Neural progenitor cell (in vitro differentiated cells): ENCODE measurements around the gene CAMK2A. TPM values are rescaled to one million over a fixed set of nuclear protein-coding genes. Genes with fewer than 3 reads are reported as not detected.
A peak's percentile ranks its signal among the peaks of the same experiment; 100 is the strongest.

Source experiments
- DNase-seq: peaks from one replicate; pipeline ENCODE4 v3.0.0-alpha.2; 2016; ENCODE audit warnings: low spot score
- H2AFZ ChIP-seq: fragments of 200-600 bp; sonication (generic); replicated peaks from 2 replicates; pipeline ENCODE4 v1.6.1; 2016; ENCODE audit warnings: antibody characterized with exemption
- H3F3A ChIP-seq: fragments of 200-600 bp; sonication (generic); 2 replicates; pipeline ENCODE4 v1.6.1; 2016; ENCODE audit warnings: antibody characterized with exemption, low read depth
- H3K27ac ChIP-seq: fragments of 200-600 bp; sonication (generic); 2 replicates; pipeline ENCODE4 v1.5.1; 2016; ENCODE audit warnings: mild to moderate bottlenecking
- H3K27me3 ChIP-seq: fragments of 200-600 bp; sonication (generic); 2 replicates; pipeline ENCODE4 v1.6.1; 2016; ENCODE audit warnings: mild to moderate bottlenecking, moderate library complexity
- H3K36me3 ChIP-seq: fragments of 200-600 bp; sonication (generic); 2 replicates; pipeline ENCODE4 v1.5.1; 2016
- H3K4me1 ChIP-seq: fragments of 200-600 bp; sonication (generic); 2 replicates; pipeline ENCODE4 v1.6.1; 2016; ENCODE audit warnings: mixed run types
- H3K4me2 ChIP-seq: fragments of 200-600 bp; sonication (generic); 2 replicates; pipeline ENCODE4 v1.6.1; 2016
- H3K4me3 ChIP-seq: fragments of 200-600 bp; sonication (generic); 2 replicates; pipeline ENCODE4 v1.5.1; 2016
- H3K79me2 ChIP-seq: fragments of 200-600 bp; sonication (generic); 2 replicates; pipeline ENCODE4 v1.6.1; 2016; ENCODE audit warnings: low read depth
- H3K9ac ChIP-seq: fragments of 200-600 bp; sonication (generic); 2 replicates; pipeline ENCODE4 v1.6.1; 2016
- H3K9me3 ChIP-seq: fragments of 200-600 bp; sonication (generic); 2 replicates; pipeline ENCODE4 v1.5.1; 2016; ENCODE audit warnings: low read depth
- H4K20me1 ChIP-seq: fragments of 200-600 bp; sonication (generic); 2 replicates; pipeline ENCODE4 v1.6.1; 2016; ENCODE audit warnings: low read depth
- H3K27ac Mint-ChIP-seq: 3 replicates; pipeline ENCODE4 v1.8.0; 2021; ENCODE audit warnings: mixed read lengths
- H3K27me3 Mint-ChIP-seq: 2 replicates; pipeline ENCODE4 v1.8.0; 2022; ENCODE audit warnings: low read depth, mild to moderate bottlenecking, inconsistent platforms, moderate library complexity, mixed read lengths; ENCODE audit not compliant: insufficient read depth
- H3K36me3 Mint-ChIP-seq: 3 replicates; pipeline ENCODE4 v1.8.0; 2021; ENCODE audit warnings: mixed read lengths
- H3K4me1 Mint-ChIP-seq: 3 replicates; pipeline ENCODE4 v1.8.0; 2021; ENCODE audit warnings: mixed read lengths
- H3K4me3 Mint-ChIP-seq: 3 replicates; pipeline ENCODE4 v1.8.0; 2021; ENCODE audit warnings: mild to moderate bottlenecking, moderate library complexity, mixed read lengths
- H3K9me3 Mint-ChIP-seq: 3 replicates; pipeline ENCODE4 v1.8.0; 2020; ENCODE audit warnings: mixed read lengths
- EZH2 ChIP-seq: fragments of 200-600 bp; sonication (generic); IDR thresholded peaks from 2 replicates; pipeline ENCODE4 v1.6.1; 2017; ENCODE audit warnings: antibody characterized with exemption, mild to moderate bottlenecking, moderate library complexity
- EZH2phosphoT487 ChIP-seq: fragments of 200-600 bp; sonication (generic); IDR thresholded peaks from 2 replicates; pipeline ENCODE4 v1.6.1; 2017; ENCODE audit warnings: antibody characterized with exemption
- total RNA-seq: library from RNA; depleted of rRNA; stranded (reverse); fragments of >200 nt; gene quantifications from 2 replicates; pipeline ENCODE4 v1.2.3, GENCODE V29; 2015; ENCODE audit warnings: low replicate concordance
- TF ChIP-seq, protein P1 (sequence below): fragments of 200-600 bp; sonication (generic); IDR thresholded peaks from 2 replicates; pipeline ENCODE4 v1.5.1; 2017; ENCODE audit warnings: antibody characterized with exemption, mild to moderate bottlenecking

CAMK2A gene
- total RNA-seq, 1 donor from 2014 or later: 0.09 TPM

DNA sequence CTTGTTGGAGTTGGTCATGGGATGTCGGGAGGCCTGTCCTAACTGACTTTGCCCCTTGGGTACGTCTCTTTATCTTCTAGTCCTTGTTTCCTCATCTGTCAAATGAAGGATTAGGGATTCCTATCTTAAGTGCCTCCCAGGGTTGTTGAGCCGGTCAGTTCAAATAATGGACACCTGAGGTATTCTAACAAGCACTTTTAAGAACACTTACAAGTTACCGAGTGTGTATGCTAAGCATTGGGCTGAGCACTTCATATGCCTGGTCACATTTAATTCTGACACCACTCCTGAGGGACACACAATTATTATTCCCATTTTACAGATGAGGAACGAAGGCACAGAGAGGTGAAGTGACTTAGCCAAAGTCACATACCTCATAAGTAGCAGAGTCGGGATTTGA is 37.1 kb downstream of the CAMK2A start:
- no peaks in the 10 kb centered on the region for H3K9me3 Mint-ChIP-seq

DNA sequence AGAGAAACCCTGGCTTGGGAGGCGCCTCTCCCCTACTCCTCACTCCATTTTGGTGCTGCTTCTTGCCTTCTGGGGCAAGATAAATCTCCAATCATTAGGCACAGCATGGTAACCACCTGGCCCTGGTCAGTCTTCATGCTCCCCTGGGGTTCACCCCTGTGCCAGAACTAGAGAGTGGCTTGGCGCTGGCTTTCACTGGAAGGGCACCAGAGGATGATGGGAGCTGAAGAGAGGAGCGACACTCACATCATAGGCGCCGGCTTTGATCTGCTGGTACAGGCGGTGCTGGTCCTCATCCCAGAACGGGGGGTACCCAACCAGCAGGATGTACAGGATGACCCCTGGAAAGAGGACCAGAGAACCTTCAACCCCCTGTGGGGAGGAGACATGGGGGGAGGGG is 38.1 kb downstream of the CAMK2A start:
- TF ChIP-seq EZH2: no peak
- TF ChIP-seq EZH2phosphoT487: no peak
- TF ChIP-seq, protein P1, sequence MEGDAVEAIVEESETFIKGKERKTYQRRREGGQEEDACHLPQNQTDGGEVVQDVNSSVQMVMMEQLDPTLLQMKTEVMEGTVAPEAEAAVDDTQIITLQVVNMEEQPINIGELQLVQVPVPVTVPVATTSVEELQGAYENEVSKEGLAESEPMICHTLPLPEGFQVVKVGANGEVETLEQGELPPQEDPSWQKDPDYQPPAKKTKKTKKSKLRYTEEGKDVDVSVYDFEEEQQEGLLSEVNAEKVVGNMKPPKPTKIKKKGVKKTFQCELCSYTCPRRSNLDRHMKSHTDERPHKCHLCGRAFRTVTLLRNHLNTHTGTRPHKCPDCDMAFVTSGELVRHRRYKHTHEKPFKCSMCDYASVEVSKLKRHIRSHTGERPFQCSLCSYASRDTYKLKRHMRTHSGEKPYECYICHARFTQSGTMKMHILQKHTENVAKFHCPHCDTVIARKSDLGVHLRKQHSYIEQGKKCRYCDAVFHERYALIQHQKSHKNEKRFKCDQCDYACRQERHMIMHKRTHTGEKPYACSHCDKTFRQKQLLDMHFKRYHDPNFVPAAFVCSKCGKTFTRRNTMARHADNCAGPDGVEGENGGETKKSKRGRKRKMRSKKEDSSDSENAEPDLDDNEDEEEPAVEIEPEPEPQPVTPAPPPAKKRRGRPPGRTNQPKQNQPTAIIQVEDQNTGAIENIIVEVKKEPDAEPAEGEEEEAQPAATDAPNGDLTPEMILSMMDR: no peak
- no peaks in the 10 kb centered on the region for H3K79me2 ChIP-seq
- no peak for DNase-seq
- no peaks in the 10 kb centered on the region for H3K36me3 ChIP-seq
- no peaks in the 10 kb centered on the region for H3K9me3 ChIP-seq
- peaks cover 23% of the 10 kb centered on the region for H3K4me1 ChIP-seq
- Mint-ChIP-seq H3K4me3 (no peak overlapping the region), H3K36me3 (no peaks in the 10 kb centered on the region), H3K9me3 (no peaks in the 10 kb centered on the region), H3K27ac (no peak overlapping the region), H3K27me3 (peaks cover 7% of the 10 kb centered on the region), H3K4me1 (peaks cover 28% of the 10 kb centered on the region)
- H3K4me3 ChIP-seq: no peak overlapping the region
- H3K27me3 ChIP-seq: no peaks in the 10 kb centered on the region
- no peak overlapping the region for H3K9ac ChIP-seq
- H3F3A ChIP-seq: peaks cover 5% of the 10 kb centered on the region
- no peak overlapping the region for H3K4me2 ChIP-seq
- H2AFZ ChIP-seq: no peak overlapping the region
- no peak overlapping the region for H3K27ac ChIP-seq
- no peaks in the 10 kb centered on the region for H4K20me1 ChIP-seq

More for the DNA sequence above, 37.1 kb downstream of the CAMK2A start:
- Histone ChIP-seq H3K27ac (no peak overlapping the region), H3K36me3 (no peaks in the 10 kb centered on the region), H4K20me1 (no peaks in the 10 kb centered on the region), H3K4me1 (peaks cover 26% of the 10 kb centered on the region), H3K4me3 (no peak overlapping the region), H3K27me3 (no peaks in the 10 kb centered on the region), H3K79me2 (no peaks in the 10 kb centered on the region), H3F3A (peaks cover 5% of the 10 kb centered on the region), H3K9me3 (no peaks in the 10 kb centered on the region), H3K4me2 (no peak overlapping the region), H2AFZ (no peak overlapping the region), H3K9ac (no peak overlapping the region)
- Mint-ChIP-seq H3K27ac (no peak overlapping the region), H3K36me3 (no peaks in the 10 kb centered on the region), H3K4me1 (peaks cover 38% of the 10 kb centered on the region), H3K4me3 (no peak overlapping the region), H3K27me3 (peaks cover 7% of the 10 kb centered on the region)
- no peak for DNase-seq
- TF ChIP-seq, protein P1: no peak
- TF ChIP-seq EZH2phosphoT487: no peak
- TF ChIP-seq EZH2: no peak

DNA sequence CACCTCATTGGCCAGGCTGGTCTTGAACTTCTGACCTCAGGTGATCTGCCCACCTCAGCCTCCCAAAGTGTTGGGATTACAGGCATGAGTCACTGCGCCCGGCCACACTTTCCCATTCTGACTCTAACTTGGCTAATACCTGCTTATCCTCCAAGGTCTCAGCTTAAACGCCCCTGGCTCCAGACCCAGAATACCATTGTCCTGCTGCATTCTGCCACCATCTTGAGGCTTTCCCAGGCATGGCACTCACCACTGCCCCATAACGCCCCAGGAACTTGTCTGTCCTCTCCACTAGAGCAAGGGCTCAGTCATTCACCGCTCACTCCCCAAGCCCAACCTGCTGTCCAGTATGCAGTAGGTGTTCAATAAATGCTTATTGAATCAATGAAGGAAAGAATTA is 39.8 kb downstream of the CAMK2A start:
- Histone ChIP-seq H3K4me3 (no peak overlapping the region), H3K27ac (no peak overlapping the region), H3K9ac (no peak overlapping the region), H4K20me1 (no peaks in the 10 kb centered on the region), H3K79me2 (no peaks in the 10 kb centered on the region), H3K9me3 (no peaks in the 10 kb centered on the region), H3K36me3 (no peaks in the 10 kb centered on the region), H3K4me2 (no peak overlapping the region), H3K27me3 (no peaks in the 10 kb centered on the region), H3K4me1 (peaks cover 14% of the 10 kb centered on the region), H3F3A (no peaks in the 10 kb centered on the region), H2AFZ (no peak overlapping the region)
- Mint-ChIP-seq H3K4me3 (no peak overlapping the region), H3K36me3 (no peaks in the 10 kb centered on the region), H3K9me3 (no peaks in the 10 kb centered on the region), H3K27me3 (peaks cover 4% of the 10 kb centered on the region), H3K27ac (no peak overlapping the region), H3K4me1 (peaks cover 20% of the 10 kb centered on the region)
- TF ChIP-seq, protein P1: peak; percentile 14
- TF ChIP-seq EZH2phosphoT487: no peak
- TF ChIP-seq EZH2: no peak
- no peak for DNase-seq
